ENCODE results near the gene RAB40B. TPM values are rescaled to one million over a fixed set of nuclear protein-coding genes. Genes with fewer than 3 reads are reported as not detected.

RAB40B gene
- total RNA-seq, 2 donors from 2014 or later, result 1.2 to 4.6 TPM

GRCh38 chr17:82678265-82678891, 20.1 kb downstream of the RAB40B start:
- no peak overlapping the region for H3K27ac ChIP-seq (ENCODE audit: low read depth, low read length)
- H3K4me1 Mint-ChIP-seq, result no peaks in the 10 kb centered on the region
- H3K9ac ChIP-seq (ENCODE audit: extremely low read depth, low read length, poor library complexity, severe bottlenecking), result no peak overlapping the region
- H3K4me3 ChIP-seq (ENCODE audit: low read length), result no peak overlapping the region
- no peaks in the 10 kb centered on the region for H3K36me3 ChIP-seq (ENCODE audit: control insufficient read depth, insufficient read depth, low read length)
- no peaks in the 10 kb centered on the region for H3K27me3 Mint-ChIP-seq (ENCODE audit: insufficient read depth)
- 86 to 94% methylated on average over 9 to 13 of the region's 14 CpGs for WGBS, 2 experiments (ENCODE audit: insufficient coverage in 1 of 2, insufficient read length in 1 of 2)
- no peak overlapping the region for H3K4me3 Mint-ChIP-seq
- peaks cover 14% of the 10 kb centered on the region for H3K9me3 Mint-ChIP-seq
- H3K36me3 Mint-ChIP-seq (ENCODE audit: low read depth), result no peaks in the 10 kb centered on the region
- peaks cover 13% of the 10 kb centered on the region for H3K9me3 ChIP-seq (ENCODE audit: control insufficient read depth, low read length)
- H3K27me3 ChIP-seq (ENCODE audit: control insufficient read depth, insufficient read depth, low read length, poor library complexity, severe bottlenecking), result no peaks in the 10 kb centered on the region
- H3K4me1 ChIP-seq (ENCODE audit: control insufficient read depth, insufficient read depth, low read length), result no peaks in the 10 kb centered on the region
- H3K27ac Mint-ChIP-seq, result no peak overlapping the region
- DNase-seq, result no peak
- no peak for TF ChIP-seq CTCF (conservative IDR thresholded peaks at IDR 0.05)

- 84 to 88% methylated on average over 23 of the region's 23 CpGs for WGBS, 2 experiments (ENCODE audit: insufficient coverage in 1 of 2, insufficient read length in 1 of 2)
- TF ChIP-seq CTCF (conservative IDR thresholded peaks at IDR 0.05), result no peak
- Histone ChIP-seq H3K36me3 (ENCODE audit: control insufficient read depth, insufficient read depth, low read length) (no peaks in the 10 kb centered on the region), H3K4me1 (ENCODE audit: control insufficient read depth, insufficient read depth, low read length) (no peaks in the 10 kb centered on the region), H3K4me3 (ENCODE audit: low read length) (no peak overlapping the region), H3K9me3 (ENCODE audit: control insufficient read depth, low read length) (peaks cover 13% of the 10 kb centered on the region), H3K27me3 (ENCODE audit: control insufficient read depth, insufficient read depth, low read length, poor library complexity, severe bottlenecking) (no peaks in the 10 kb centered on the region), H3K27ac (ENCODE audit: low read depth, low read length) (no peak overlapping the region), H3K9ac (ENCODE audit: extremely low read depth, low read length, poor library complexity, severe bottlenecking) (no peak overlapping the region)
- Mint-ChIP-seq H3K4me3 (no peak overlapping the region), H3K27ac (no peak overlapping the region), H3K4me1 (no peaks in the 10 kb centered on the region), H3K36me3 (ENCODE audit: low read depth) (no peaks in the 10 kb centered on the region), H3K27me3 (ENCODE audit: insufficient read depth) (no peaks in the 10 kb centered on the region), H3K9me3 (peaks cover 13% of the 10 kb centered on the region)
- no peak for DNase-seq
Observed at GRCh38 chr17:82677353-82677925, 21.1 kb downstream of the RAB40B start.

- Histone ChIP-seq H3K27me3 (ENCODE audit: control insufficient read depth, insufficient read depth, low read length, poor library complexity, severe bottlenecking) (no peaks in the 10 kb centered on the region), H3K36me3 (ENCODE audit: control insufficient read depth, insufficient read depth, low read length) (no peaks in the 10 kb centered on the region), H3K4me3 (ENCODE audit: low read length) (no peak overlapping the region), H3K9me3 (ENCODE audit: control insufficient read depth, low read length) (no peaks in the 10 kb centered on the region), H3K27ac (ENCODE audit: low read depth, low read length) (no peak overlapping the region), H3K9ac (ENCODE audit: extremely low read depth, low read length, poor library complexity, severe bottlenecking) (no peak overlapping the region), H3K4me1 (ENCODE audit: control insufficient read depth, insufficient read depth, low read length) (no peaks in the 10 kb centered on the region)
- no peak for DNase-seq
- Mint-ChIP-seq H3K27me3 (ENCODE audit: insufficient read depth) (no peaks in the 10 kb centered on the region), H3K4me3 (no peak overlapping the region), H3K27ac (no peak overlapping the region), H3K9me3 (no peaks in the 10 kb centered on the region), H3K4me1 (no peaks in the 10 kb centered on the region), H3K36me3 (ENCODE audit: low read depth) (no peaks in the 10 kb centered on the region)
- WGBS, 2 experiments (ENCODE audit: insufficient coverage in 1 of 2, insufficient read length in 1 of 2), result 86% methylated on average over 14 to 18 of the region's 18 CpGs
- TF ChIP-seq CTCF (conservative IDR thresholded peaks at IDR 0.05), result no peak
Observed at GRCh38 chr17:82675476-82676245, 22.8 kb downstream of the RAB40B start.
